GM12878 (cell line): Measurements from ENCODE around the gene DOCK1.

ENCODE experiments used
- CTCF ChIP-seq, 3 experiments: IDR thresholded peaks in 2 of 3; conservative IDR thresholded peaks in 1 of 3; 2 replicates each; pipeline ENCODE4 v1.5.1; 2011; ENCODE audit warnings: low read depth in 3 of 3, low read length in 3 of 3, mild to moderate bottlenecking in 3 of 3, control low read depth in 2 of 3, moderate library complexity in 2 of 3, inconsistent platforms in 1 of 3, mixed read lengths in 1 of 3; ENCODE audit not compliant: control insufficient read depth in 2 of 3, insufficient read depth in 1 of 3; ENCODE audit errors: extremely low read depth in 1 of 3
- EP300 ChIP-seq, 2 experiments: fragments of 150-350 bp in 1 of 2; IDR thresholded peaks; 2 replicates each; pipeline ENCODE4 v1.6.1; 2011 to 2012; ENCODE audit warnings: low read depth in 2 of 2, low read length in 2 of 2, borderline replicate concordance in 1 of 2, improper control_type of control experiment in 1 of 2, inconsistent platforms in 1 of 2; ENCODE audit not compliant: control insufficient read depth in 1 of 2

- TF ChIP-seq CTCF (IDR thresholded peaks at IDR 0.05 in 2 of 3, conservative IDR thresholded peaks at IDR 0.05 in 1 of 3; ENCODE audit: control insufficient read depth in 2 of 3, extremely low read depth in 1 of 3, insufficient read depth in 1 of 3, low read depth in 3 of 3, low read length in 3 of 3): no peak
- no peak for TF ChIP-seq EP300 (IDR thresholded peaks at IDR 0.05; ENCODE audit: borderline replicate concordance in 1 of 2, control insufficient read depth in 1 of 2, low read depth in 2 of 2, low read length in 2 of 2)
Observed at GRCh38 chr10:126889421-126889820, 15.8 kb upstream of the DOCK1 start.
